Psoas muscle (tissue), 8 donors: ENCODE results near the gene HS6ST2. TPM values are rescaled to one million over a fixed set of nuclear protein-coding genes. Genes with fewer than 3 reads are reported as not detected.
A peak's percentile ranks its signal among the peaks of the same experiment; 100 is the strongest.

Source experiments
- ATAC-seq, 4 donors: fragments of 200-7000 bp; cut with Tn5 transposase; one replicate each; pipeline ENCODE4 v1.9.1; 2020; ENCODE audit warnings: moderate library complexity in 3 of 4, mild to moderate bottlenecking in 2 of 4
- DNase-seq, 2 donors: peaks; one replicate each; pipeline ENCODE4 v3.0.0-alpha.2; 2020
- H3K27ac ChIP-seq: fragments of 200-600 bp; one replicate; pipeline ENCODE4 v1.8.0; 2022
- H3K27me3 ChIP-seq, 3 donors: fragments of 200-600 bp in 1 of 3; one replicate each; pipeline versions ENCODE4 v1.6.1 to v1.8.0; 2013 to 2022; ENCODE audit warnings: low read length in 2 of 3, mild to moderate bottlenecking in 2 of 3, moderate library complexity in 1 of 3; ENCODE audit not compliant: insufficient read depth in 3 of 3
- H3K36me3 ChIP-seq, 2 donors: fragments of 200-600 bp in 1 of 2; one replicate each; pipeline versions ENCODE4 v1.6.1 to v1.8.0; 2013 to 2022; ENCODE audit warnings: low read depth in 1 of 2, mild to moderate bottlenecking in 1 of 2, moderate library complexity in 1 of 2; ENCODE audit not compliant: insufficient read depth in 1 of 2
- H3K4me1 ChIP-seq: fragments of 200-600 bp; one replicate; pipeline ENCODE4 v1.8.0; 2022
- H3K4me3 ChIP-seq: fragments of 200-600 bp; one replicate; pipeline ENCODE4 v1.8.0; 2022; ENCODE audit warnings: mild to moderate bottlenecking
- H3K9me3 ChIP-seq: fragments of 200-600 bp; one replicate; pipeline ENCODE4 v1.8.0; 2022
- CTCF ChIP-seq: fragments of 200-600 bp; IDR thresholded peaks from one replicate; pipeline ENCODE4 v1.8.0; 2022; ENCODE audit warnings: antibody characterized with exemption
- whole genome bisulfite sequencing, 3 donors: extraction: QIAGEN DNeasy Blood & Tissue Kit; methylation state at CpG; one replicate each; pipeline versions ENCODE4 v1.1.6 to v1.1.7; 2013; 5-methylcytosine and 5-hydroxymethylcytosine counted together
- intact Hi-C, 2 donors: fragments of 100-400 bp; cut with DNase I; formaldehyde crosslinking; loops; one replicate each; pipeline versions ENCODE4 v1.11.0 to v1.14.2; 2022
- polyA plus RNA-seq, 3 donors: library from polyadenylated mRNA; stranded (reverse); fragments of 200-250 nt; gene quantifications; one replicate each; pipeline ENCODE4 v1.2.3, GENCODE V29; 2013
- total RNA-seq, 4 donors: library from RNA; stranded (reverse); fragmentation: NEBNext Ultra II Directional in 2 of 4; extraction: Animal tissue kit (Norgen Biotek cat#: 25700) in 2 of 4; gene quantifications; one replicate each; pipeline versions ENCODE4 v1.2.1 to v1.2.4, GENCODE V29; 2021 to 2023
- donor health status: healthy with polysubstance abuse.
- donor health status: DM: no; HTN: no; CAD: no; lungs with moderate emphysema.
- donor health status: Bipolar disorder and iron deficiency.
- donor health status: healthy.
- donor health status: DM: yes; HTN: yes; CAD: no.
- donor health status: DM: no; HTN: no; CAD: no.
- donor health status: DM: no; HTN: no; CAD: no.
- donor health status: DM: yes; HTN: yes; CAD: no.

Gene HS6ST2
- total and polyA plus RNA-seq, 7 donors, result 0.30 to 10.0 (median 1.3) TPM

- H3K4me1 ChIP-seq, result no peaks in the 10 kb centered on the region
- 76 to 94% (median 82%) methylated on average over 4 of the region's 4 CpGs for WGBS, 3 donors
- no peaks in the 10 kb centered on the region for H3K36me3 ChIP-seq
- H3K27ac ChIP-seq, result no peak overlapping the region
- H3K9me3 ChIP-seq, result no peaks in the 10 kb centered on the region
- no peak for TF ChIP-seq CTCF
- H3K4me3 ChIP-seq, result no peak overlapping the region
- intact Hi-C loops, result no loop called here
- peaks cover 0 to 7% (median 0%) of the 10 kb centered on the region in 3 donors for H3K27me3 ChIP-seq
- ATAC-seq, result no peak
- DNase-seq, result no peak
Observed at GRCh38 chrX:132685276-132685675, 273.2 kb downstream of the HS6ST2 start.

DNA sequence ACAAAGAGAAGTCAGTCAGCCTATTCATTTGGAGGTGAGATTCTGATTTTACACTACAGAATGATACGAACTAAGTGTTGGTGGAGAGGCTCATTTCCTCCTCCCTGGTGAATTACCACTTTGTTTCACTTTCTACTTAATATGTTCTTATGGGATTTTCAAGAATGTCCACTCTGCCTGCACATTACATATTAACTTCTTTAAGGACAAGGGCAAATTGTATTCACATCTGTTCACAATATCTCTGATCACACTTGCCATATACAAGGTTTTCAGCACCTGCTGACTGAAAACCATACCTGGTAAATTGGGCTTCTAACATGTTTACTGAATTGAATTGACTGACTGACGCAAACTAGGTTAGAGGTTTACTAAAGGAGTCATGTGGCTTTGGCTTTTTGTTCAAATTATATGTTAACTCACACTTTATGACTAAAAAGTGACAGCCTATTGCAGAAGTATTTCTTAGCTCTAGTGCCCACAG, 281.2 kb downstream of the HS6ST2 start:
- no peak for TF ChIP-seq CTCF
- Histone ChIP-seq H3K27ac (no peak overlapping the region), H3K9me3 (no peaks in the 10 kb centered on the region), H3K36me3 (no peaks in the 10 kb centered on the region), H3K4me3 (no peak overlapping the region), H3K27me3 (peaks cover 0 to 4% (median 0%) of the 10 kb centered on the region in 3 donors), H3K4me1 (no peaks in the 10 kb centered on the region)
- 47 to 57% (median 50%) methylated on average over 2 of the region's 2 CpGs for WGBS, 3 donors
- intact Hi-C loops, result no loop called here
- ATAC-seq, result no peak
- DNase-seq, result no peak

- peaks cover 0 to 1% (median 0%) of the 10 kb centered on the region in 3 donors for H3K27me3 ChIP-seq
- intact Hi-C loops, result no loop called here
- TF ChIP-seq CTCF, result peak; percentile 21
Observed at GRCh38 chrX:132676561-132677186, 281.8 kb downstream of the HS6ST2 start.

GRCh38 chrX:132676102-132676501, 282.3 kb downstream of the HS6ST2 start:
- Histone ChIP-seq H3K4me3 (no peak overlapping the region), H3K9me3 (no peaks in the 10 kb centered on the region), H3K27me3 (no peaks in the 10 kb centered on the region), H3K27ac (no peak overlapping the region), H3K4me1 (no peaks in the 10 kb centered on the region), H3K36me3 (no peaks in the 10 kb centered on the region)
- 68 to 91% (median 84%) methylated on average over 3 of the region's 3 CpGs for WGBS, 3 donors
- ATAC-seq, result no peak
- intact Hi-C loops, result no loop called here
- no peak for TF ChIP-seq CTCF
- no peak for DNase-seq

More at GRCh38 chrX:132676561-132677186, 281.8 kb downstream of the HS6ST2 start:
- H3K27ac ChIP-seq, result no peak overlapping the region
- no peak for DNase-seq
- WGBS, 3 donors, result 42 to 51% (median 46%) methylated on average over 4 of the region's 4 CpGs
- ATAC-seq, result no peak
- H3K4me1 ChIP-seq, result no peaks in the 10 kb centered on the region
- no peaks in the 10 kb centered on the region for H3K9me3 ChIP-seq
- no peaks in the 10 kb centered on the region for H3K36me3 ChIP-seq
- no peak overlapping the region for H3K4me3 ChIP-seq

- TF ChIP-seq CTCF, result no peak
- Histone ChIP-seq H3K36me3 (no peaks in the 10 kb centered on the region), H3K27me3 (peaks cover 0 to 8% (median 0%) of the 10 kb centered on the region in 3 donors)
Observed at GRCh38 chrX:132673331-132673730, 285.1 kb downstream of the HS6ST2 start.

More at GRCh38 chrX:132673331-132673730, 285.1 kb downstream of the HS6ST2 start:
- no peak for ATAC-seq
- intact Hi-C loops, result no loop called here
- no peak overlapping the region for H3K27ac ChIP-seq
- H3K9me3 ChIP-seq, result no peaks in the 10 kb centered on the region
- WGBS, 3 donors, result 15 to 61% (median 44%) methylated on average over 1 of the region's 1 CpG
- no peak for DNase-seq
- no peaks in the 10 kb centered on the region for H3K4me1 ChIP-seq
- H3K4me3 ChIP-seq, result no peak overlapping the region
